H9 (cell line): ENCODE measurements around the gene IPPK. TPM values are rescaled to one million over a fixed set of nuclear protein-coding genes. Genes with fewer than 3 reads are reported as not detected.

Source experiments
- DNase-seq: peaks from one replicate; pipeline ENCODE4 v3.0.0-alpha.2; 2017
- H2AFZ ChIP-seq: one replicate; pipeline ENCODE4 v1.6.1; 2013; ENCODE audit warnings: mild to moderate bottlenecking, low read length, control low read depth, moderate library complexity
- H2AK5ac ChIP-seq: 2 replicates; pipeline ENCODE4 v1.6.1; 2013; ENCODE audit warnings: low read length, control low read depth, mixed read lengths; ENCODE audit not compliant: insufficient read length
- H2BK120ac ChIP-seq: one replicate; pipeline ENCODE4 v1.6.1; 2013; ENCODE audit warnings: low read depth, mild to moderate bottlenecking, low read length, control low read depth, inconsistent platforms; ENCODE audit not compliant: poor library complexity, severe bottlenecking
- H2BK12ac ChIP-seq: 2 replicates; pipeline ENCODE4 v1.6.1; 2013; ENCODE audit warnings: low read length, control low read depth, mixed read lengths, low read depth; ENCODE audit not compliant: insufficient read length
- H2BK15ac ChIP-seq: 2 replicates; pipeline ENCODE4 v1.6.1; 2013; ENCODE audit warnings: low read depth, low read length, control low read depth
- H2BK20ac ChIP-seq: one replicate; pipeline ENCODE4 v1.6.1; 2013; ENCODE audit warnings: low read depth, mild to moderate bottlenecking, low read length, control low read depth, inconsistent platforms; ENCODE audit not compliant: poor library complexity, severe bottlenecking
- H2BK5ac ChIP-seq: 2 replicates; pipeline ENCODE4 v1.6.1; 2013; ENCODE audit warnings: low read length, control low read depth, mixed read lengths; ENCODE audit not compliant: insufficient read length
- H3K14ac ChIP-seq: 2 replicates; pipeline ENCODE4 v1.6.1; 2013; ENCODE audit warnings: low read length, control low read depth; ENCODE audit not compliant: insufficient read depth
- H3K18ac ChIP-seq: 2 replicates; pipeline ENCODE4 v1.6.1; 2013; ENCODE audit warnings: low read depth, mild to moderate bottlenecking, mixed read lengths, low read length, control low read depth; ENCODE audit not compliant: insufficient read length
- H3K23ac ChIP-seq: 2 replicates; pipeline ENCODE4 v1.6.1; 2013; ENCODE audit warnings: low read length, control low read depth, mixed read lengths, low read depth; ENCODE audit not compliant: insufficient read length
- H3K23me2 ChIP-seq: 2 replicates; pipeline ENCODE4 v1.6.1; 2013; ENCODE audit warnings: low read depth, mild to moderate bottlenecking, mixed read lengths, low read length, control low read depth; ENCODE audit not compliant: insufficient read length, poor library complexity, severe bottlenecking
- H3K27ac ChIP-seq: 2 replicates; pipeline ENCODE4 v1.5.1; 2013; ENCODE audit warnings: low read length, control low read depth, mixed read lengths, low read depth; ENCODE audit not compliant: insufficient read length
- H3K27me3 ChIP-seq: 2 replicates; pipeline ENCODE4 v1.6.1; 2013; ENCODE audit warnings: low read length, control low read depth, inconsistent platforms; ENCODE audit not compliant: insufficient read depth
- H3K4ac ChIP-seq: 2 replicates; pipeline ENCODE4 v1.6.1; 2013; ENCODE audit warnings: low read depth, mild to moderate bottlenecking, control low read depth, inconsistent platforms, low read length, moderate library complexity
- H3K4me1 ChIP-seq: 2 replicates; pipeline ENCODE4 v1.6.1; 2013; ENCODE audit warnings: low read length, control low read depth, inconsistent platforms; ENCODE audit not compliant: insufficient read depth
- H3K4me2 ChIP-seq: 2 replicates; pipeline ENCODE4 v1.6.1; 2013; ENCODE audit warnings: low read length, control low read depth, mixed read lengths; ENCODE audit not compliant: insufficient read length, insufficient read depth
- H3K56ac ChIP-seq: 2 replicates; pipeline ENCODE4 v1.6.1; 2013; ENCODE audit warnings: low read depth, mild to moderate bottlenecking, mixed read lengths, low read length, control low read depth; ENCODE audit not compliant: insufficient read length
- H3K79me1 ChIP-seq: 2 replicates; pipeline ENCODE4 v1.6.1; 2013; ENCODE audit warnings: low read depth, mild to moderate bottlenecking, moderate library complexity, low read length, control low read depth, inconsistent platforms; ENCODE audit not compliant: insufficient read depth, poor library complexity, severe bottlenecking
- H3K79me2 ChIP-seq: 2 replicates; pipeline ENCODE4 v1.6.1; 2013; ENCODE audit warnings: low read length, control low read depth, inconsistent platforms; ENCODE audit not compliant: insufficient read depth
- H3K9ac ChIP-seq: 2 replicates; pipeline ENCODE4 v1.6.1; 2013; ENCODE audit warnings: low read length, control low read depth, mixed read lengths; ENCODE audit not compliant: insufficient read length; ENCODE audit errors: extremely low read depth
- H3K9me3 ChIP-seq: one replicate; pipeline ENCODE4 v1.6.1; 2013; ENCODE audit warnings: low read depth, low read length, inconsistent platforms; ENCODE audit not compliant: control insufficient read depth
- H3T11ph ChIP-seq: one replicate; pipeline ENCODE4 v1.6.1; 2013; ENCODE audit warnings: mild to moderate bottlenecking, low read length, control low read depth, inconsistent platforms
- H4K20me1 ChIP-seq: one replicate; pipeline ENCODE4 v1.6.1; 2013; ENCODE audit not compliant: control insufficient read depth, insufficient read length, insufficient read depth
- H4K5ac ChIP-seq: 2 replicates; pipeline ENCODE4 v1.6.1; 2013; ENCODE audit warnings: low read depth, mild to moderate bottlenecking, mixed read lengths, low read length, control low read depth; ENCODE audit not compliant: insufficient read length
- H4K8ac ChIP-seq: replicated peaks from 2 replicates; pipeline ENCODE4 v1.6.1; 2013; ENCODE audit warnings: low read length, control low read depth, mixed read lengths, low read depth; ENCODE audit not compliant: insufficient read length
- H4K91ac ChIP-seq: 2 replicates; pipeline ENCODE4 v1.6.1; 2013; ENCODE audit warnings: low read depth, mild to moderate bottlenecking, moderate library complexity, mixed read lengths, low read length, control low read depth; ENCODE audit not compliant: insufficient read length
- H3K27ac Mint-ChIP-seq, 3 experiments: 2 replicates in 2 of 3; 3 replicates in 1 of 3; pipeline ENCODE4 v1.8.0; 2020 to 2021; ENCODE audit warnings: mixed read lengths in 3 of 3, mild to moderate bottlenecking in 1 of 3, moderate library complexity in 1 of 3
- H3K27me3 Mint-ChIP-seq: 2 replicates; pipeline ENCODE4 v1.8.0; 2021; ENCODE audit warnings: low read depth, mild to moderate bottlenecking, moderate library complexity, mixed read lengths
- H3K36me3 Mint-ChIP-seq, 3 experiments: 2 replicates in 2 of 3; 3 replicates in 1 of 3; pipeline ENCODE4 v1.8.0; 2020 to 2021; ENCODE audit warnings: low read depth in 3 of 3, mixed read lengths in 3 of 3; ENCODE audit not compliant: insufficient read depth in 1 of 3
- H3K4me1 Mint-ChIP-seq, 2 experiments: 2 replicates each; pipeline ENCODE4 v1.8.0; 2020; ENCODE audit warnings: mixed read lengths in 2 of 2
- H3K4me3 Mint-ChIP-seq, 2 experiments: 2 replicates in 1 of 2; 3 replicates in 1 of 2; pipeline ENCODE4 v1.8.0; 2020 to 2021; ENCODE audit warnings: mild to moderate bottlenecking in 2 of 2, mixed read lengths in 2 of 2, moderate library complexity in 1 of 2
- H3K9me3 Mint-ChIP-seq, 2 experiments: 2 replicates in 1 of 2; 3 replicates in 1 of 2; pipeline ENCODE4 v1.8.0; 2020; ENCODE audit warnings: mild to moderate bottlenecking in 2 of 2, mixed read lengths in 2 of 2, moderate library complexity in 1 of 2
- CTCF ChIP-seq: fragments of 200-600 bp; sonication (generic); conservative IDR thresholded peaks from 3 replicates; pipeline ENCODE4 v1.8.0; 2021; ENCODE audit warnings: antibody characterized with exemption, mild to moderate bottlenecking
- WGBS: extraction: QIAGEN DNeasy Blood & Tissue Kit; methylation state at CpG from one replicate; pipeline ENCODE4 v1.1.7; 2013; ENCODE audit warnings: missing lambda C conversion rate, low lambda C conversion rate, mixed read lengths; ENCODE audit not compliant: insufficient read length; ENCODE audit errors: extremely low coverage; 5-methylcytosine and 5-hydroxymethylcytosine counted together
- total RNA-seq: library from RNA; stranded (reverse); gene quantifications from 2 replicates; pipeline ENCODE4 v1.2.1, GENCODE V29; 2021

The IPPK gene
- total RNA-seq, 1 experiment from 2014 or later: 10.7 TPM

GRCh38 chr9:92603100-92603499 is 66.8 kb downstream of the IPPK start:
- H4K91ac ChIP-seq: no peak overlapping the region
- Mint-ChIP-seq H3K27me3 (peaks cover 2% of the 10 kb centered on the region; the same call in 1 of the 2 replicates), H3K4me1 (no peaks in the 10 kb centered on the region; a peak in 1 of 4 replicates), H3K27ac (no peak overlapping the region; a peak in 1 of 7 replicates), H3K4me3 (no peak overlapping the region), H3K36me3 (peaks cover 2 to 9% (median 5%) of the 10 kb centered on the region in 3 experiments; a peak in 5 of 7 replicates), H3K9me3 (peaks cover 14 to 21% of the 10 kb centered on the region in 2 experiments; a peak in 4 of 5 replicates)
- H3K56ac ChIP-seq: no peak overlapping the region
- H3K27me3 ChIP-seq: no peaks in the 10 kb centered on the region
- H3K9ac ChIP-seq: no peak overlapping the region
- no peak overlapping the region for H4K8ac ChIP-seq
- no peaks in the 10 kb centered on the region for H3K79me1 ChIP-seq
- H2AFZ ChIP-seq: no peak overlapping the region
- H3T11ph ChIP-seq: no peak overlapping the region
- H3K9me3 ChIP-seq: no peaks in the 10 kb centered on the region
- no peak overlapping the region for H3K4ac ChIP-seq
- H4K20me1 ChIP-seq: no peaks in the 10 kb centered on the region
- no peak overlapping the region for H3K23ac ChIP-seq
- no peak overlapping the region for H2BK15ac ChIP-seq
- TF ChIP-seq CTCF: no peak
- no peak overlapping the region for H3K18ac ChIP-seq
- H3K4me1 ChIP-seq: no peaks in the 10 kb centered on the region
- H3K79me2 ChIP-seq: no peaks in the 10 kb centered on the region
- no CpG with 5 or more reads among the region's 5 CpGs for WGBS
- H3K4me2 ChIP-seq: no peak overlapping the region
- no peak overlapping the region for H2BK5ac ChIP-seq
- no peak overlapping the region for H3K14ac ChIP-seq
- no peak overlapping the region for H4K5ac ChIP-seq
- no peak overlapping the region for H2BK12ac ChIP-seq
- no peak overlapping the region for H3K27ac ChIP-seq
- H2BK120ac ChIP-seq: no peak overlapping the region
- H2BK20ac ChIP-seq: no peak overlapping the region
- DNase-seq: no peak
- no peaks in the 10 kb centered on the region for H3K23me2 ChIP-seq
- H2AK5ac ChIP-seq: no peak overlapping the region
